Measurements from ENCODE around the gene CANX. TPM values are rescaled to one million over a fixed set of nuclear protein-coding genes. Genes with fewer than 3 reads are reported as not detected.
"Not testable (repeated sequence)": the region's sequence is repeated elsewhere in the genome, so short reads cannot be mapped to it uniquely, and the experiment has no call there.

Gene CANX
- total RNA-seq, 1 experiment from 2014 or later = 1,325 TPM

DNA sequence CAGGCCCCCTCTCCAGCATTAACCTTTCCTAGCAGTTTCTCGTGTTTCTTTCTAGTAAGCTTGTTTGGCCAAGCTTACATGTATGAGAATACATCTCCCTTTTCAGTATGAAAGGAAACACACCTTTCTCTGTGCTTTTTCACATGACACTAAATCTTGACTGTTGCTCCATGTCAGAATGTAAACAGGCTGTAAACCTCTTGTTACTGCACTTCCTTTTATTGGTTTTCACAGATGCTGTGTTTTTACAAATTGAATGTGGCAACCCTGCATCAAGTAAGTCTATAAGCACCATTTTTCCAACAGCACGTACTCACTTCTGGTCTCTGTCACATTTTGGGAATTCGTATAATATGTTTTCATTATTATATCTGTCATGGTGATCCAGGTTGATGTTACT, 2.2 kb upstream of the CANX start:
- DNase-seq = no peak
- Histone ChIP-seq H3K9me3 (no peaks in the 10 kb centered on the region), H3K27me3 (no peaks in the 10 kb centered on the region), H3K4me3 (no peak overlapping the region), H3K36me3 (peaks cover 28% of the 10 kb centered on the region)

- no peak for DNase-seq
- Histone ChIP-seq H3K9me3 (no peaks in the 10 kb centered on the region), H3K27me3 (no peaks in the 10 kb centered on the region), H3K36me3 (peaks cover 32% of the 10 kb centered on the region), H3K4me3 (no peak overlapping the region; the same call in 1 of the 2 replicates)
These were observed 1.7 kb upstream of the CANX start for GRCh38 chr5:179697108-179697507.

DNA sequence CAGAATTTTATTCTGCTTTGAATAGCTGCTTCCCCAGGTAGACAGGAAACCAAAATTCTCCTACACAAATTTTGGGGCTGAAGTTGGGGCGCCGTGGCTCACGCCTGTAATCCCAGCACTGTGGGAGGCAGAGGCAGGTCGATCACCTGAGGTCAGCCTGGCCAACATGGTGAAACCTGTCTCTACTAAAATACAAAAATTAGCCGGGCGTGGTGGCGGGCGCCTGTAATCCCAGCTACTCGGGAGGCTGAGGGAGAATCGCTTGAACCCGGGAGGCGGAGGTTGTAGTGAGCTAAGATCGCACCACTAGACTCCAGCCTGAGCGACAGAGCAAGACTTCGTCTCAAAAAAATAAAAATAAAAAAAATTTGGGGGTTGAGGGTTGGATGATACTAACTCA, 1.2 kb upstream of the CANX start:
- H3K4me3 ChIP-seq = peak overlapping the region; percentile 99
- H3K36me3 ChIP-seq = peaks cover 35% of the 10 kb centered on the region
- H3K27me3 ChIP-seq, DNase-seq, H3K9me3 ChIP-seq: not testable (repeated sequence)

DNA sequence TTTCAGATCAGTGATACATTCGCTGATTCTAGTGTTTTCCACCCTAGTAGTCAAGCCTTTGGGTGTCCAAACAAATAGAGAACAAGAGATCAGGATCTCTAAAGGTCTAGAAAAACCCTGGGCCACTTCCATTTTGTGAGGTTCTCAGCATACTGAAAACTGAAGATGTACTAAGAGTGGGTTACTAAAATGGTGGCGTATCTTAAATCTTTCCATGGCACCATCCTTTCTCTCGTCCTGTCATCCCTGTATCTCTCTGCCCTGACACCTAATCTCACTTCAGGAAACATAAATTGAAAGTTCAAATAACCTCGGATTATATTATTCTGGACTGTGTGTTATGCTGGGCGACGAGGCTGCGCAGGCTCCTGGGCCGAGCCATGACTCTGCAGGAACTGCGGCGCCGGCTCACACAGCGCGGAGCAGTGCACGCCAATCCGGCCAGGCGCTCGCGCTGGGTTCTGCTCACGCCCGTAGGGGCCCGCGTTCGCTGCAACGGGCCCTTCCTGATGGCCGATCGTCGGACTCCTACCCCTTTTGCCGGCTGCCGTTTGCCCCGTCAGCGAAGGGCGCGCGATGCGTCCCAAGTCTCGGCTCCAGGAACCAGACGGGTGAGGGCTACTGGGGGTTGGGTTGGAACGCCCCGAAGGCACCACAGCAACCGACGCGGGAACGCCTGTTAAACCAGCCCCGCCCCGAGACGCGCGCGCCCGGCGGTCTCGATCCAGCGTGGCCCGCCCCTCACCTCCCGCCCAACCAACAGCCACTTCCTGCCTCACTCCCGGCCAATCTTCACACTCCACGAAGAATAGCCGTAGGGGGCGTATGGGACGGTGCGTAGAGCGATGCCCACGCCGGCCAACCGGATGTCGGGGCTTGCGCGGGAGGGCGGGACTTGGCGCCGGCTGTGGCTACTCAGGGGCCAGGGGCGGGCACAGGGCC, 503 bp upstream of the CANX start:
- H3K9me3 ChIP-seq = no peaks in the 10 kb centered on the region

DNA sequence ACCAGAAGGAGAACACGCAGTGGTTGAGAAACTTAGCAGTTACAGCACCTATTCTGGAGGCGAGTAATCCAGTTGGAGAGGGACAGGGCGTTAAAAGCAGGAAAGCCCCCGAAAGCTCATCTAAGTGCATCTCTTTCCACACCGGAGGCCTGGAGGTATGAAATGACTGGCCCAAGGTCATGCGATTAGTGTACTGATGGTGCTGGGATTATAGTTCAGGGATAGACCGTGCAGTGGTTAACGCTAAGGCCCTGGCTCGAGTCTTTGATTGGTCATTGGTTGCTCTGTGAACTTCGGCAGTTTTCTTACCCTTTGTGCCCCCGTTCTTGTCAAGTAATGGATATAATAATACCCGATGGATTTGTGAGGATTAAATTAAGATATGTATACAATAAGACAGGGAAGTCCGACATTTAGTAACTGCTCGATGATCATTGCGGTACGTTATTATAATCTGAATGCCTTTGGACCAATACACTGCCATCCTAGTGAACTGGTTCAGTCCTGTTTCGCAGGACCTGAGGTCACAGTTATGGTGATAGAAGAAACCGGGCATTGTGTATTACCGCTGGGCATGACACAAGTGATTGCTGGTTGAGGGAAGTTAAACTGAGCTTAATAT, 960 bp downstream of the CANX start:
- H3K9me3 ChIP-seq = no peaks in the 10 kb centered on the region
- no peaks in the 10 kb centered on the region for H3K27me3 ChIP-seq
- peak overlapping the region; percentile 99 for H3K4me3 ChIP-seq
- peak; percentile 28 for DNase-seq
- H3K36me3 ChIP-seq = peaks cover 57% of the 10 kb centered on the region

More for the DNA sequence above, 503 bp upstream of the CANX start:
- Histone ChIP-seq H3K27me3 (no peaks in the 10 kb centered on the region), H3K36me3 (peaks cover 42% of the 10 kb centered on the region), H3K4me3 (peak overlapping the region; percentile 99)
- DNase-seq = peak; percentile 100

GRCh38 chr5:179700401-179700918, 1.7 kb downstream of the CANX start:
- DNase-seq = no peak
- H3K9me3 ChIP-seq = no peaks in the 10 kb centered on the region
- peaks cover 64% of the 10 kb centered on the region for H3K36me3 ChIP-seq
- no peaks in the 10 kb centered on the region for H3K27me3 ChIP-seq
- H3K4me3 ChIP-seq = peak overlapping the region; percentile 99

DNA sequence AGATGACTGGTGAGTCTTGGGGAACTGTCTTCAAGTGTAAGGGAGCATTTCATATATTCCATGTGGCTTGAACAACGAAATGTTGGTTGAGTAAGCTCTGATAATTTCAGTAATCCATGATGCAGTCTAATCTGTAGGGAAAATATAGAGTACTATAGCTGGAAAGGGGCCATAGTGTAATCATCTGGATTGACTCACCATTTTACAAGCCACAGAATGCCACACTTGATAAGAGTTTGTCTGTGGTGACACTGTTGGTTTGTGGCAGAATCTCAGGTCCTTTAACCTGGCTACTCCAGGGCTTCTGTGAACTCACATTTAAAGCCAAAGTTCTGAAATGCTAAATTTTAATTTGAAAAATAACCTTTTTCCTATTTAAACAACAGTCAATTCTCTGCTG, 17.5 kb downstream of the CANX start:
- Histone ChIP-seq H3K4me3 (no peak overlapping the region), H3K27me3 (no peaks in the 10 kb centered on the region), H3K36me3 (peaks cover 99% of the 10 kb centered on the region), H3K9me3 (no peaks in the 10 kb centered on the region)
- no peak for DNase-seq

DNA sequence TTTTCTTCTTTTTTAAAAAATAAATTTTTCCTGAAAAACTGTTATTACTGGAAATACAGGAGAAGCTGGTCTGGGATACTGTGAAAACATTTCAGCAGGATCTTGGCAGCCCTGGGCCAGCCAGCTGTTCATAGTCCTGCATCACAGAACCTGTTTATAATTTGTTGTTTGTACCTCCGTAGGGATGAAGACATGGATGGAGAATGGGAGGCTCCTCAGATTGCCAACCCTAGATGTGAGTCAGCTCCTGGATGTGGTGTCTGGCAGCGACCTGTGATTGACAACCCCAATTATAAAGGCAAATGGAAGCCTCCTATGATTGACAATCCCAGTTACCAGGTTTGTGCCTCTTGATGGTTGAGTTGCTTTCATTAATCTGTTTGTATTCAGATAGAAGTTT, 21.5 kb downstream of the CANX start:
- H3K27me3 ChIP-seq = no peaks in the 10 kb centered on the region
- H3K4me3 ChIP-seq = no peak overlapping the region
- DNase-seq = peak; percentile 51
- peaks cover 100% of the 10 kb centered on the region for H3K36me3 ChIP-seq
- no peaks in the 10 kb centered on the region for H3K9me3 ChIP-seq

DNA sequence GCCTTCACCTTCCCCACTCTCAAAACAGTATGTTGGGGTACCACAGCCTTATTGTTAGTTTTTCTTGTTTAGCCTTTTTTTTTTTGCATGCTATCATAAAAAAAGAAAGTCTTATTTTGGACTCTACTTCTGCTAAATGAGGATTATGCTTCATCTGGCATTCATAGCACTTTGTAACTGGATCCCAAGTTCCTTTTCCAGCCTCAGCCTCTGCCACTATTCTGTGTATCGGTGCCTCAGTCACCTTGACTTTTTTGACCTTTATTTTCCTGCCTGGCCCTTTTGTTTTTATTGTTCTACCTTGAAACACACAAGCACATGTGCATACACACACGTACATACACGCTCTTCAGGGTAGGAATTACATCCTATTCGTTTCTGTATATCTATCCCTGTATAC, 25.4 kb downstream of the CANX start:
- H3K4me3 ChIP-seq = no peak overlapping the region
- H3K9me3 ChIP-seq = no peaks in the 10 kb centered on the region
- no peak for DNase-seq
- peaks cover 100% of the 10 kb centered on the region for H3K36me3 ChIP-seq
- no peaks in the 10 kb centered on the region for H3K27me3 ChIP-seq

DNA sequence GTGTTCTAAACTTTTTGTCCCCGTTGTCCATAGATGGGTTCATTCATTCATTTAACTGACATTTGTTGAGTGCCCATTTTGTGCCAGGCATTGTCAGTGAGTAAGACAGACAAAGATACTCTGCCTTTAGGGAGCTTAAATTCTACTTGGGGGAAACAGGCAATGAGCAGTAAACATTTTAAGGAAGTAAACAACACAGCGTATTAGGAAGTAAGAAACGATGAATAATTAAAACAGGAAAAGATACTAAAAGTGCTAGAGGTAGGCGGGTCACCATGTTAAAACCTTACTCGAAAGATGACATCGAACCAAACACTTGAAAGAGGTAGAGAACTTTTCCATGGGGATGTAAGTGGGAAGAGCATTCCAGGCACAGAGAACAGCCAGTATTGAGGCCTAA, 28.3 kb downstream of the CANX start:
- Histone ChIP-seq H3K36me3 (peaks cover 91% of the 10 kb centered on the region), H3K4me3 (no peak overlapping the region), H3K9me3 (no peaks in the 10 kb centered on the region), H3K27me3 (no peaks in the 10 kb centered on the region)
- no peak for DNase-seq

DNA sequence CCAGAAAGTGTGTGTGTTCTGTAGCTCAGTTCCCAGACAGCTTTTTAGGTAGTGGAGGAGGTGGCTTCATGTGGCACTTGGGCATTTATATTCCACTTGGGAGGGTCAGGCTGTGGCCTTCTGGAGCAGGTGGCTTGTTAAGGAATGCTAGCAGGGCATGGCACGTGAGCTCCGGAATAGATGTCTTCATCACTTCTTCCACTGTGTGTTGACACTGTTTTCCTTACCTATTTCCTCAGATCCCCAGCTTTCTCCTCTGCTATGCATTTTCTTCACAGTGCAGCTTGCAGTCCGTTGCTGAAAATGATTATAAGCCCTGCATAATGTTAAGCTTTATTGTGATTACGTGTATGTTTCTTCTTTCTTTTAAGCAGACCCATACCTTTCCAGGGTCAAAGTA, 30.5 kb downstream of the CANX start:
- Histone ChIP-seq H3K27me3 (no peaks in the 10 kb centered on the region), H3K36me3 (peaks cover 71% of the 10 kb centered on the region), H3K9me3 (no peaks in the 10 kb centered on the region), H3K4me3 (no peak overlapping the region)
- no peak for DNase-seq

GRCh38 chr5:179729727-179730126, 31.0 kb downstream of the CANX start:
- H3K27me3 ChIP-seq = no peaks in the 10 kb centered on the region
- no peaks in the 10 kb centered on the region for H3K9me3 ChIP-seq
- no peak overlapping the region for H3K4me3 ChIP-seq
- H3K36me3 ChIP-seq = peaks cover 69% of the 10 kb centered on the region
- no peak for DNase-seq

DNA sequence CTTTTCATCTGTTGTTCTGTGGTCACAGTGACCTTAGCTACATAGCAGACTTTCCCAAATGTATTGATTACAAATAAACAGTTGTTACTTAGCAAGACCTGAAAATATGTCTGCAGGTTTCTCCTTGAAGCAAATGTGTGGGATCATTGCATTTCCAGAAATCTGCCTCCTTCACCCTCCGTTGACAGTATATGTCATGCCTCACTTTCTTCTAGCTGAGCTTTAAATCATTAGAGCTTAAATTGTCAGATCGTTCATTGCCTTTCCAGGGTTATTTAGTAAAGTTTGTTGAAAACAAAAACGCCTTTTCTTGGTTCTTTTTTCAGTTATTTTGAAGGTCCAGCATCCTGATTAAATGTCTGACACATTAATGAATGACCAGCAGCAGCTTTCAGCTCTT, 31.6 kb downstream of the CANX start:
- H3K36me3 ChIP-seq = peaks cover 69% of the 10 kb centered on the region
- H3K27me3 ChIP-seq = no peaks in the 10 kb centered on the region
- H3K4me3 ChIP-seq = no peak overlapping the region
- DNase-seq = no peak
- no peaks in the 10 kb centered on the region for H3K9me3 ChIP-seq

- H3K27me3 ChIP-seq = no peaks in the 10 kb centered on the region
- peaks cover 69% of the 10 kb centered on the region for H3K36me3 ChIP-seq
- H3K9me3 ChIP-seq = no peaks in the 10 kb centered on the region
- DNase-seq = no peak
- H3K4me3 ChIP-seq = no peak overlapping the region
These were observed 32.1 kb downstream of the CANX start for GRCh38 chr5:179730852-179731251.

- H3K36me3 ChIP-seq = peaks cover 61% of the 10 kb centered on the region
- no peaks in the 10 kb centered on the region for H3K27me3 ChIP-seq
- no peaks in the 10 kb centered on the region for H3K9me3 ChIP-seq
- peak; percentile 53 for DNase-seq
- H3K4me3 ChIP-seq = peak overlapping the region; percentile 75
These were observed 33.1 kb downstream of the CANX start for GRCh38 chr5:179731791-179732411.

- DNase-seq = peak; percentile 100
- H3K27me3 ChIP-seq = no peaks in the 10 kb centered on the region
- no peaks in the 10 kb centered on the region for H3K9me3 ChIP-seq
- peak within 1 kb of the TSS; percentile 75 for H3K4me3 ChIP-seq
- H3K36me3 ChIP-seq = peaks cover 61% of the 10 kb centered on the region
These were observed 33.7 kb downstream of the CANX start, which contains the start of gene MAML1 for GRCh38 chr5:179732412-179732917. Gene MAML1, plus strand, starts transcription at chr5:179732822. Its CDS starts 291 bp downstream, at chr5:179733113.
